Fibroblast of skin of left quadriceps (primary cell): ENCODE data around the gene ARL11.
"Not testable (repeated sequence)": the region's sequence is repeated elsewhere in the genome, so short reads cannot be mapped to it uniquely, and the experiment has no call there.

ENCODE experiments used
- DNase-seq, 2 experiments: peaks; one replicate each; pipeline ENCODE4 v3.0.0-alpha.2; 2013; ENCODE audit warnings: low read depth in 2 of 2

Gene ARL11

GRCh38 chr13:49627831-49628652 is at the start of gene ARL11:
TSS of gene ARL11 (plus strand) at chr13:49628507. CDS start at chr13:49630448, 1,941 bp downstream.
- no peak for DNase-seq

GRCh38 chr13:49579501-49579900 is 48.8 kb upstream of the ARL11 start:
- no peak for DNase-seq

GRCh38 chr13:49580980-49581680 is 47.2 kb upstream of the ARL11 start:
- DNase-seq: no peak

- no peak for DNase-seq
Observed at GRCh38 chr13:49584771-49585182, 43.5 kb upstream of the ARL11 start.

GRCh38 chr13:49585220-49586157 is 42.8 kb upstream of the ARL11 start, which contains the start of gene RCBTB1:
TSS of gene RCBTB1 (minus strand) at chr13:49585558. CDS start at chr13:49567279, 18,279 bp downstream.
- peak in 1 of 2 experiments; percentile 32 for DNase-seq

- DNase-seq: no peak
Observed at GRCh38 chr13:49586717-49587116, 41.6 kb upstream of the ARL11 start.

- no peak for DNase-seq
Observed at GRCh38 chr13:49587311-49587847, 40.9 kb upstream of the ARL11 start.

- DNase-seq: not testable (repeated sequence)
Observed at GRCh38 chr13:49590714-49591113, 37.6 kb upstream of the ARL11 start.

GRCh38 chr13:49593876-49594275 is 34.4 kb upstream of the ARL11 start:
- DNase-seq: not testable (repeated sequence)

GRCh38 chr13:49594576-49594975 is 33.7 kb upstream of the ARL11 start:
- no peak for DNase-seq

GRCh38 chr13:49596221-49596620 is 32.1 kb upstream of the ARL11 start:
- no peak for DNase-seq

- no peak for DNase-seq
Observed at GRCh38 chr13:49597043-49597641, 31.2 kb upstream of the ARL11 start.

- no peak for DNase-seq
Observed at GRCh38 chr13:49602005-49602404, 26.3 kb upstream of the ARL11 start.

- DNase-seq: not testable (repeated sequence)
Observed at GRCh38 chr13:49602615-49603014, 25.7 kb upstream of the ARL11 start.

- DNase-seq: no peak
Observed at GRCh38 chr13:49604570-49604969, 23.7 kb upstream of the ARL11 start.

GRCh38 chr13:49606747-49607648 is 21.3 kb upstream of the ARL11 start:
- peak; percentile 69 to 72 for DNase-seq

GRCh38 chr13:49607761-49608160 is 20.5 kb upstream of the ARL11 start:
- no peak for DNase-seq

GRCh38 chr13:49608651-49609331 is 19.5 kb upstream of the ARL11 start:
- no peak for DNase-seq

GRCh38 chr13:49610176-49610575 is 18.1 kb upstream of the ARL11 start:
- no peak for DNase-seq
